GM21717 (cell line): ENCODE measurements around the gene MYOM1.
"Not testable (repeated sequence)": the region's sequence is repeated elsewhere in the genome, so short reads cannot be mapped to it uniquely, and the experiment has no call there.

Experiments used
- ATAC-seq: cut with Tn5 transposase; IDR thresholded peaks from one replicate; pipeline ENCODE4 v1.9.1; 2021; ENCODE audit warnings: mild to moderate bottlenecking, moderate library complexity; ENCODE audit not compliant: unreplicated experiment

Gene MYOM1

GRCh38 chr18:3221496-3221895 is 1.7 kb upstream of the MYOM1 start:
- ATAC-seq, result no peak

DNA sequence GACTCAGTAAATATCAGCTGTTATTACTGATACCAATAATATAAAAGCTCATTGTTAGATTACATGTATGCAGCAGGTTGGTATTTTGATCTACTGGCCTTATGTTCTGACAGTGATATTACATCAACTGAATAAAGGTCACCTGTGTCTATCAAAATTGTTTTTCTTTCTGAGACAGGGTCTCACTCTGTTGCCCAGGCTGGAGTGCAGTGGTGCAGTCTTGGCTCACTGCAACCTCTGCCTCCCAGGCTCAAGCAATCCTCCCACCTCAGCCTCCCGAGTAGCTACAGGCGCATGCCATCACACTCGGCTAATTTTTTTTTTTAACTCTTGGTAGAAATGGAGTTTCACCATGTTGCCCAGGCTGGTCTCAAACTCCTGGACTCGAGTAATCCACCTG is 1.1 kb upstream of the MYOM1 start:
- ATAC-seq, result not testable (repeated sequence)

- ATAC-seq, result no peak
Measured at GRCh38 chr18:3219241-3219630, 532 bp downstream of the MYOM1 start.

- ATAC-seq, result no peak
Measured at GRCh38 chr18:3218819-3219218, 949 bp downstream of the MYOM1 start.

GRCh38 chr18:3217948-3218647 is 1.7 kb downstream of the MYOM1 start:
- ATAC-seq, result no peak

GRCh38 chr18:3216987-3217386 is 2.8 kb downstream of the MYOM1 start:
- ATAC-seq, result no peak

DNA sequence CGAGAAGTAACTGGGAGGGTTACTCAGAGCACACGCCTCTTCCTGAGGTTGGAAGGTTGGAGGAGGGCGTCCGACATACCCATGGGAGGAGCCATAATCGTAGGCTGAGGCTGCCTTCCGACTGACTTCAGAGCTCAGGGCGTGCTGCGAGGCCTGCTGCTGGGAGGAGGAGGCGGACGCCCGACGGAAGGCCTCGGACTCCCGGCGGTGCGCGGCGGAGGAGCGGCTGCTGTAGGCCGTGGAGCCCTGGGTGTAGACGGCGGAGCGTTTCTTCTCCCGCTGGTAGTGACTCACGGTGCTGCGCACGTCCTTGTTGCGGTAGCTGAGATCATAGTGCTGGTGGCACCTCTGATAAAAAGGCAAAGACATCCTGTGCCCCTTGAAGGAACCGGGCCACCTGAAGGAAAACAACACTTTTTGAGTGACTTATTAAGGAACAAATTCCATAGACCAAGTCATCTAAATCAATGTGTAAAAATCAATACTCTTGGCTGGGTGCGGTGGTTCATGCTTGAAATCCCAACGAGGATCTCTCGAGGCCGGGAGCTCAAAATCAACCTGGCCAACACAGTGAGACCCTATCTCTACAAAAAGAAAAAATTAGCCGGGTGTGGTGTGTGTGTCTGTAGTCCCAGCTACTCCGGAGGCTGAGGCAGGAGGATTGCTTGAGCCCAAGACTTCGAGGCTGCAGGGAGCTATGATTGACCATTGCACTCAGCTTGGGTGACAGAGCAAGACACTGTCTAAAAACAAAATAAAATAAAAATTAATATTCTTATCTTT is 4.7 kb downstream of the MYOM1 start:
- ATAC-seq, result no peak

GRCh38 chr18:3213300-3214059 is 6.3 kb downstream of the MYOM1 start:
- no peak for ATAC-seq

DNA sequence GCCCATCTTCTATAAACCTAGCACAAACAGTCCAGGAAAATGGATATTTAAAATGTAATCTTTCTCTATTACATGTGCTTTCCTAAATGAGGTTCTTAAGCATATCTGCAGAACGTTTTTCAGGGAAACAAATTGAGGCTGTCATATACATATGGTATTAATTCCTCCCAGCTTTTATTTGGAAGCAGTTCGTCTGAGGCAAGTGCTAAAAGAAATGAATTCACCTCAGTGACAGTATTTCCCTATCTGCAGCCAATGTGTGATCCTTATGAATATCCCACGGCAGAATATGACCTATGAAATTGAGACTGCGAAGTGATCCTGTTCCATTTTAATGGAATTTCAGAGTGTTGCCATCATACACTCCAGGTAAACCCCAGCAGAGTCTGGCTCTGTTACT is 7.1 kb downstream of the MYOM1 start:
- ATAC-seq, result no peak

- no peak for ATAC-seq
Measured at GRCh38 chr18:3211236-3211992, 8.4 kb downstream of the MYOM1 start.

GRCh38 chr18:3209859-3210569 is 9.8 kb downstream of the MYOM1 start:
- ATAC-seq, result peak; percentile 73

DNA sequence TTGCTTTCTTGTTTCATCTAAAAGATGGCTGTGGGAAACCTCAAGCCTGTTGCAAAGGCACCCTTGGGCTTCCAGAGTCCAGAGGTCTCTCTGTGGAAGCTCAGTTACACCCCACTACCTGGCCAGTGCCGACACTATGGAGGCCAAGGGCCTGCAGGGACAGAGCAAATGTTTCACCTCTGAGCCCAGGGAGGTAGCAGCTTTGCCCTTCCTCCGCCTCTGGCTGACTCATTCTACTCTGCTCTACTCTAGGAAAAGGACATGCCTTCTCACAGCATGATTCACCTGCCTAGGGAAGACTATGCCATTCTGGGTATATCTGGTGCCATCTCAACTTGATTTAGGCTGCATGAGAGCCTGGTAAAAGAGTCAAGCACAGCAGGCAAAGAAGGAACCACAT is 12.2 kb downstream of the MYOM1 start:
- ATAC-seq, result no peak

- no peak for ATAC-seq
Measured at GRCh38 chr18:3205239-3205638, 14.5 kb downstream of the MYOM1 start.

- no peak for ATAC-seq
Measured at GRCh38 chr18:3199942-3200645, 19.7 kb downstream of the MYOM1 start.

- not testable (repeated sequence) for ATAC-seq
Measured at GRCh38 chr18:3198260-3198860, 21.4 kb downstream of the MYOM1 start.

GRCh38 chr18:3194947-3195612 is 24.7 kb downstream of the MYOM1 start:
- ATAC-seq, result no peak

DNA sequence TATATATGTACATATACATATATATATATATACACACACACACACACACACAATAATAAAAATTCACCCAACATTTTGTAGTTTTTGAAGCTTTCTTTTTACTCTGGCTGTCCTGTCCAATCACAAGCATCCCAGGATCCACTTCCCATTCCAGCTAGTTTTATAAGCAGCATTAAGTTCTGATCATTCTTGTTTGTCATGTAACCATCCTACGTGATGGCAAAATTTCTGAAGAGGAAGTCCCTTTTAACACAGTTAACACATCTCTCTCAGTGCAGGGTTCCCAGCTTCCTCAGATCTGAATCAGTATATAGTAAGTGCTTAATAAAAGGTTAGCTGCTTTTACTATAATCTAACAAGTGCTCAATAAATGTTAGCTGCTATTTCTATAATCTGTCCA is 26.4 kb downstream of the MYOM1 start:
- no peak for ATAC-seq

DNA sequence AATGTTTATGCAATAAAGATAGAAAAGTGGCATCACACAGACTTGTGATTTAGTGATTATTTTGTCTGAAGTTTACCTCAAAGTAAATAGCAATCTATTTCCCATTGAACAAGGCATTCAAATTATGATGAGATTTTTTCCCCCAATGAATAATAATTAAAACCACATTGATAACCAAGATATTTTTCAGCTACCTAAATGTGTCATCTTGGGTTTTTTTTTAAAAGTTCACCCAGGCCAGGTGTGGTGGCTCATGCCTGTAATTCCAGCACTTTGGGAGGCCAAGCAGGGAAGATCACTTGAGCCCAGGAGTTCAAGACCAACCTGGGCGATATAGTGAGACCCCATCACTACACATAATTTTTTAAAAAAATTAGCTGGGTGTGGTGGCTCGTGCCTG is 27.0 kb downstream of the MYOM1 start:
- no peak for ATAC-seq

DNA sequence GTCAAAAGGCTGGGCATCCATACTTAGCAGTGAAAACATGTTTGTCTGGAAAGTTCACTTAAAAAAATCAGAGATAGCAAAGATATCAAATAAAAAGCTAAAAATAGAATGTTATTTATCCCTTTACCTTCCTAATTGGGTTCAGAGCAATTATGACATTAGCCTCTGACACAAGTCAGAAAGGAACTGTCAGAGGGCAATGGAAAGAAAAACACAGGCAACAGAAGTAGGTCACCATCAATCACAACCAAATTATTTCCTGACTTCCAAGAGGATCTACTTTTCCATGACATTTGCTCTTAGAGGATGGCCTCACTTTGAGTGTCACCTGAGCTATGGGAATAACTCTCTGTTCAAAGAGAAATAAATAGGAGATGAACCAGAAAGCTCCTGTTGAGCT is 27.5 kb downstream of the MYOM1 start:
- no peak for ATAC-seq
